ENCODE data around the gene ZNF385B. TPM values are rescaled to one million over a fixed set of nuclear protein-coding genes. Genes with fewer than 3 reads are reported as not detected.

ZNF385B gene
- total RNA-seq, 1 donor from 2014 or later, result 0.83 TPM

Other genes with a start within 250 kb of the ZNF385B start
- gene CWC22, start 145.7 kb upstream of the ZNF385B start, total RNA-seq, result 22.3 TPM

All from ureter (tissue), 1 donor.